HUES64 (cell line): ENCODE data around the gene LUZP1.

Experiments
- H3K27ac ChIP-seq: 2 replicates; pipeline ENCODE4 v1.7.0; 2013; ENCODE audit warnings: low read depth, low read length, inconsistent platforms
- H3K27me3 ChIP-seq: 2 replicates; pipeline ENCODE4 v1.6.1; 2013; ENCODE audit warnings: mild to moderate bottlenecking, low read length; ENCODE audit not compliant: insufficient read depth
- H3K36me3 ChIP-seq: 2 replicates; pipeline ENCODE4 v1.6.1; 2013; ENCODE audit warnings: mild to moderate bottlenecking, low read length; ENCODE audit not compliant: insufficient read depth
- H3K4me1 ChIP-seq: 2 replicates; pipeline ENCODE4 v1.6.1; 2013; ENCODE audit warnings: mild to moderate bottlenecking, low read length, moderate library complexity; ENCODE audit not compliant: insufficient read depth
- H3K4me3 ChIP-seq: 2 replicates; pipeline ENCODE4 v1.5.1; 2013; ENCODE audit warnings: mild to moderate bottlenecking, low read length, moderate library complexity
- H3K9ac ChIP-seq: 2 replicates; pipeline ENCODE4 v1.6.1; 2013; ENCODE audit warnings: mild to moderate bottlenecking, low read depth, low read length
- H3K9me3 ChIP-seq: 2 replicates; pipeline ENCODE4 v1.6.1; 2013; ENCODE audit warnings: low read depth, low read length; ENCODE audit not compliant: insufficient read depth
- WGBS: fragments of 150-250, 120-280 bp; methylation state at CpG from one replicate; pipeline ENCODE4 v1.1.7; 2013; ENCODE audit warnings: missing lambda C conversion rate; 5-methylcytosine and 5-hydroxymethylcytosine counted together

Gene LUZP1

GRCh38 chr1:23125489-23125888 is 43.2 kb downstream of the LUZP1 start:
- Histone ChIP-seq H3K36me3 (no peaks in the 10 kb centered on the region), H3K9me3 (no peaks in the 10 kb centered on the region), H3K4me3 (no peak overlapping the region), H3K27me3 (no peaks in the 10 kb centered on the region), H3K27ac (no peak overlapping the region), H3K4me1 (peaks cover 18% of the 10 kb centered on the region), H3K9ac (no peak overlapping the region)
- WGBS, result 88% methylated on average over 3 of the region's 4 CpGs

DNA sequence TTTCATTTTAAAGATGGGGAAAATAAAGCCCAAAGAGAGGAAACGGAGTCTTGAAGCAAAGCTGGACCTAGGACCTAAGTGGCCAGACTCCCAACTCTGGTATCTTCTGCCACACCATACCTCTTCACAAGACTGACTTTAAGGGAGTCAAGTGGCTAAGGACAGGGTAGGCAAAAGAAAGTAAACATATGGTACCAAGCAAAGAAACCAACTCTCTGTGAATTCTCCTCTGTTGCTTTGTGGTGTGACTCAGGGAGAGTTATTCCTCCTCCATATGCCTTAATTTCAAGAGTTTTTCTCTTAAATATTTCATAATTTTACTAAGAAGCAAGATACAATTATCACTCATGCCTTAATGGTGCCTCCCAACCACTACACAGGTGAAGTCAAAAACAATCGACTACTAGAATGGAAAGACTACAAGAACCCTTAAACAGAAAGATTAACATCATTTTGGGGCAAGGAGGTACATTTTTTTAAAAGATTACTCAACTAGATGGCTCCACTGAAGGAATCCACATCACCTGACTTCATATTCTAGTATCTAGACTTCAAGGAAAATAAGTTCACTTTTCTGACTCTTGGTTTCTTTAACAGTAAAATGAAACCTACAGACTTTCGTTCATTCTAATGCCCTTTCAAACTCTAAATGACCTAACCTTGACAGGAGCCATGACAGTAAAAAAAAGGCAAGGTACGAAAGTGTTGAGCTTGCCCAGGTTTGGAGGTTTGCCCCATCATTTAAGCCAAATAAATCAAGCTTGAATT is 44.2 kb downstream of the LUZP1 start:
- H3K27ac ChIP-seq, result no peak overlapping the region
- no peak overlapping the region for H3K9ac ChIP-seq
- H3K27me3 ChIP-seq, result no peaks in the 10 kb centered on the region
- H3K4me3 ChIP-seq, result no peak overlapping the region
- no peaks in the 10 kb centered on the region for H3K9me3 ChIP-seq
- H3K4me1 ChIP-seq, result peaks cover 18% of the 10 kb centered on the region
- WGBS, result 94% methylated on average over 4 of the region's 4 CpGs
- no peaks in the 10 kb centered on the region for H3K36me3 ChIP-seq

DNA sequence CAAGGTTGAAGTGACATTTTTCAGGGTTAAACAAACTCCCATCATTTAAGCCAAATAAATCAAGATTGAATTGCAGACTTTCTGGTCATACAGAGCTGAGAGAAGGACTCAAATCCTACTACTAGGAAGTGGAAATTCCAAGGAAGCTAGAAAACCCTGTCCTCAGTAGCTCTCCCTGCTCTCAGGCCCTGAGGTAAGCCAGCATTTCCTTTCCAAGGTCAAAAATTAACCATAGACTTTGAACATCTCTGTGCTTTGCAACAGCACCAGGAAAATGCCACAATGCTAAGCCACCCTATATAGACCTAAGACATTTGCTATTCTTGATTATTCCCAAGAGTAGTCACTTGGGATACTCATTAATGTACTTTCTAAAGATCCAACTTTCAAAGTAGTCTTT is 45.1 kb downstream of the LUZP1 start:
- Histone ChIP-seq H3K27me3 (no peaks in the 10 kb centered on the region), H3K27ac (no peak overlapping the region), H3K4me3 (no peak overlapping the region), H3K9me3 (no peaks in the 10 kb centered on the region), H3K4me1 (peaks cover 18% of the 10 kb centered on the region), H3K36me3 (no peaks in the 10 kb centered on the region), H3K9ac (no peak overlapping the region)

DNA sequence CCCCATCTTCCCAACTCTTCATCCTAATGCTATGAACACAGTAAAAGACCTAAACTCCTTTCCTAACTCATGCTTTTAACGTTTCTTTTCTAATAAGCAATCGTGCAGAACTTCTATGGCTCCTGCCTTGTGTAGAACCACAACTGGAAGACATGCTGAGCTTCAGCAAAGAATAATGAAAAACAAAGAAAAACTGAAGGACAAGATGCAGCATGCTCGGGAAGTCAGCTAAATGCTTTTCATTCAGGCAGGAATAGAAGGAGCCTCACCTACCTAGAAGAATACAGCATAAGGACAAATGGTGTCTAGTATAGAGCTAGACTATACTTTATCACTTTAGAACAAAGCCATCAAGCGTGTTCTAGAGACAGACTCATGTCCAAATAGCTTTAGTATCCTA is 45.9 kb downstream of the LUZP1 start:
- H3K36me3 ChIP-seq, result no peaks in the 10 kb centered on the region
- H3K9me3 ChIP-seq, result no peaks in the 10 kb centered on the region
- WGBS, result 82% methylated on average over 4 of the region's 4 CpGs

DNA sequence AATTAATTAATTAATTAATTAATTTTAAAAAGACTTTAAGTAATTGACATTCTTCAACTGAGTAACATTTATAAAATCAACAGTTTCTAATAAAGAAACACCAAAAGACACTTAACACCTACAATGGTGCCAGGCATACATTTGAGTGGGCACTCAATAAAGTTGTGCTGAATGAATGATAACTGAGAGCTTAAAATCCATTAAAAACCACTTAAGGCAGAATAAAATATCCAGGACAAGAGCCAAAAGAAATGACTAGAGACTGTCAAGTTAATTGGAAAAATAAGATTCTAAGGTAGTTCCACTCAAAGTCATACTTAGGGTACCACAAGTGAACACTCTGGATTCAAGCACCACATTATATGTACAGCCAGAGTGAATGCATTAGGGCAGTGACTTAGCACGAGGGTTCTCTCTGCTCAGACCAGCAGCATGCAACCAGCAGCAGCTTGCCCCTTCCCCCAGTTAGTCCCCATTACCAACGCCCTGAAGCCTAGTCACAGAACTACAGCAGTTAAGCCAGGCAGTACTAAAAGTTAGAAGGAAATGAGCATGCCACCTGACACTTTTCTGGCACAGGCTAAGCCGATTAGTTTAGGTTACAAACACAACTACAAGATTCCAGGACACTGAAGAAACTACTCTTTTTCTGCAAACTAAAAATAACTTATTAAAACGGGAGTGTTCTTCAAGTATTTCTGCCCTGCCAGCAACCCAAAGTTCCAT is 46.5 kb downstream of the LUZP1 start:
- Histone ChIP-seq H3K27ac (no peak overlapping the region), H3K9ac (no peak overlapping the region), H3K9me3 (no peaks in the 10 kb centered on the region), H3K27me3 (no peaks in the 10 kb centered on the region), H3K4me1 (peaks cover 18% of the 10 kb centered on the region), H3K36me3 (no peaks in the 10 kb centered on the region), H3K4me3 (no peak overlapping the region)
- 73% methylated on average over 4 of the region's 4 CpGs for WGBS

More for the DNA sequence above, 45.9 kb downstream of the LUZP1 start:
- Histone ChIP-seq H3K4me3 (no peak overlapping the region), H3K27me3 (no peaks in the 10 kb centered on the region), H3K9ac (no peak overlapping the region), H3K27ac (no peak overlapping the region), H3K4me1 (peaks cover 18% of the 10 kb centered on the region)

DNA sequence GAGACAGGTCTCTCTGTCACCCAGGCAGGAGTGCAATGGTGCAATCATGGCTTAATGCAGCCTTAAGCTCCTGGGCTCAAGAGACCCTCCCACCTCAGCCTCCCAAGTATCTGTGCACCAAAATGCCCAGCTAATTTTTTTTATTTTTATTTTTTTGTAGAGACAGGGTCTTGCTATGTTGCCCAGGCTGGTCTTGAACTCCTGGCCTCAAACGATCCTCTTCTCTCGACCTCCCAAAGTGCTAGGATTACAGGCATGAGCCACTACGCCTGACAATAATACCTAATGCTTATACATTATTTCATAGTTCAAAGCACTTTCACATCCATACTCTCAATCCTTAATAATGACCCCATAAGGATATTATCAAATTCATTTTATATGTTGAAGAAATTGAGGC is 48.3 kb downstream of the LUZP1 start:
- peaks cover 14% of the 10 kb centered on the region for H3K4me1 ChIP-seq
- H3K27me3 ChIP-seq, result no peaks in the 10 kb centered on the region
- no peak overlapping the region for H3K9ac ChIP-seq
- H3K27ac ChIP-seq, result no peak overlapping the region
- no peaks in the 10 kb centered on the region for H3K36me3 ChIP-seq
- WGBS, result 91% methylated on average over 3 of the region's 3 CpGs
- no peak overlapping the region for H3K4me3 ChIP-seq
- H3K9me3 ChIP-seq, result no peaks in the 10 kb centered on the region

GRCh38 chr1:23118957-23119792 is 49.5 kb downstream of the LUZP1 start:
- Histone ChIP-seq H3K9me3 (no peaks in the 10 kb centered on the region), H3K4me3 (no peak overlapping the region), H3K36me3 (no peaks in the 10 kb centered on the region), H3K4me1 (peaks cover 23% of the 10 kb centered on the region), H3K27me3 (no peaks in the 10 kb centered on the region), H3K27ac (no peak overlapping the region), H3K9ac (no peak overlapping the region)
- WGBS, result 92% methylated on average over 8 of the region's 8 CpGs

GRCh38 chr1:23118407-23118806 is 50.2 kb downstream of the LUZP1 start:
- peaks cover 21% of the 10 kb centered on the region for H3K4me1 ChIP-seq
- H3K27ac ChIP-seq, result no peak overlapping the region
- H3K9ac ChIP-seq, result no peak overlapping the region
- H3K27me3 ChIP-seq, result no peaks in the 10 kb centered on the region
- H3K4me3 ChIP-seq, result no peak overlapping the region
- no peaks in the 10 kb centered on the region for H3K36me3 ChIP-seq
- no peaks in the 10 kb centered on the region for H3K9me3 ChIP-seq

DNA sequence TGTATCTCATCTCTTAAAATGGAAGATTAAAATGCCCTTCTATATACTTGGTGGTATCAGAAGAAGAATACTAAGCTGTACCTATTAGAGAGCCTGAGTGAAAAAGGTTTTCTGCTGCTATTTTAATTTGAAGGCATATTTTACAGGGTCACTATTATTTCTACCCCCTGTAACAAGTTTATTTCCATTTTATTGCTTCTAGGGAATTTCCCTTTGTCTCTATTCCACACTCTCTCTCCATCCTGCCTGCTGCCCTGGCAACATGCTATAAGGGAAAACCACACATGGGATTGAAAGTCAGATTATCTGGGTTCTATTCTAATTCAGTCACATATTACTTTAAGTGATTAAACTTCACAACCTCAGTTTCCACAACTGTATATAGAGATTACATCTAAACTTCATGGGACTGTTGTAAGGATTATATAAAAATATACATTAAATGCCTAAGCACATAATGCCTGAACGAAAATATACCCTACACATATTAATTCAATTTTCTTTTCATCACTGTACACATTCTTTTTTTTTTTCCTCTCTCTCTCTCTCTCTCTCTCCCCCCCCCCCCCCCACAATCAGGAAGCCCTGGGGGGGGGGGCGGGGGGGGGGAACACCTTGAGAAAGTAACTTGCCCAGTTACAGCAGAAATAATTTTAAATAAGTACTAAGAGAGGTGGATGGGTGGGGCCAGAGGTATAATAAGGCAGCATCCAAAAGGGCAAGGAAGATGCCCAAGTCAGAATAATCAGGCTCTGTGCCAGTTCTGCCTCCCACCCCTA is 51.5 kb downstream of the LUZP1 start:
- no peaks in the 10 kb centered on the region for H3K9me3 ChIP-seq
- H3K9ac ChIP-seq, result no peak overlapping the region
- no peak overlapping the region for H3K27ac ChIP-seq
- no peak overlapping the region for H3K4me3 ChIP-seq
- H3K27me3 ChIP-seq, result no peaks in the 10 kb centered on the region
- H3K36me3 ChIP-seq, result no peaks in the 10 kb centered on the region
- no CpG with 5 or more reads among the region's 2 CpGs for WGBS
- H3K4me1 ChIP-seq, result peaks cover 17% of the 10 kb centered on the region; the same call in 1 of the 2 replicates

GRCh38 chr1:23116216-23116836 is 52.3 kb downstream of the LUZP1 start:
- WGBS, result 93% methylated on average over 6 of the region's 6 CpGs
- H3K4me1 ChIP-seq, result peaks cover 19% of the 10 kb centered on the region; the same call in 1 of the 2 replicates
- H3K9me3 ChIP-seq, result no peaks in the 10 kb centered on the region
- H3K27me3 ChIP-seq, result no peaks in the 10 kb centered on the region
- H3K4me3 ChIP-seq, result no peak overlapping the region
- H3K27ac ChIP-seq, result no peak overlapping the region
- no peak overlapping the region for H3K9ac ChIP-seq
- H3K36me3 ChIP-seq, result no peaks in the 10 kb centered on the region
